ENCODE measurements around the gene KIAA0319L. TPM values are rescaled to one million over a fixed set of nuclear protein-coding genes. Genes with fewer than 3 reads are reported as not detected.

Gene KIAA0319L
- total RNA-seq, 1 donor from 2014 or later, result 58.3 TPM

DNA sequence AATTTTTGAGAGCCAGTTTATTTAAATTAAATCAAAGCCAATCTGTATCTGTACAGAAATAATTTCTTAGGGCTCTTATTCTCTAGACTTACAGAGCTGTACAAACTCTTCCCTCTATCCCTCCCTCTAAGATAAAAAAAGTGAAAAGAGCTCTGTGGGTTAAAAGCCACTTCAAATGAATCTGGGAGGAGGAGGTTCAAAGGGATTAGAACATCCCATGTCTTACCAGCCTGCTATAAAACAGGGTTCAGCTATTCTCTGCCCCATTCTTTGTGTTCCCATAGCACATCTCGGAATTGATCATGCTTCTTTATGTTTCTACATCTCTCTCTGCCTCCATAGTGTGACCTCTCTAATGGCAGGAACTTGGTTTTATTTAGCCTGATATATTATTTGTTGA is 19.4 kb downstream of the KIAA0319L start:
- Histone ChIP-seq H3K4me1 (peaks cover 20% of the 10 kb centered on the region), H3F3A (ENCODE audit: low read depth) (peaks cover 12% of the 10 kb centered on the region), H3K36me3 (no peaks in the 10 kb centered on the region), H3K79me2 (ENCODE audit: low read depth) (peaks cover 91% of the 10 kb centered on the region), H3K27ac (peak overlapping the region; percentile 16), H4K20me1 (ENCODE audit: low read depth) (peaks cover 24% of the 10 kb centered on the region), H3K27me3 (no peaks in the 10 kb centered on the region), H3K4me2 (peak overlapping the region; percentile 35), H3K4me3 (no peak overlapping the region), H2AFZ (replicated peaks) (no peak overlapping the region), H3K9ac (no peak overlapping the region), H3K9me3 (ENCODE audit: low read depth) (no peaks in the 10 kb centered on the region)
- no peak overlapping the region for H3K27ac Mint-ChIP-seq
- DNase-seq (ENCODE audit: low spot score), result no peak
- peaks cover 13% of the 10 kb centered on the region for H3K36me3 Mint-ChIP-seq
- H3K9me3 Mint-ChIP-seq, result peaks cover 2% of the 10 kb centered on the region
- H3K27me3 Mint-ChIP-seq (ENCODE audit: insufficient read depth, low read depth), result no peaks in the 10 kb centered on the region
- no peak overlapping the region for H3K4me3 Mint-ChIP-seq
- peaks cover 33% of the 10 kb centered on the region for H3K4me1 Mint-ChIP-seq
- TF ChIP-seq, protein P1, sequence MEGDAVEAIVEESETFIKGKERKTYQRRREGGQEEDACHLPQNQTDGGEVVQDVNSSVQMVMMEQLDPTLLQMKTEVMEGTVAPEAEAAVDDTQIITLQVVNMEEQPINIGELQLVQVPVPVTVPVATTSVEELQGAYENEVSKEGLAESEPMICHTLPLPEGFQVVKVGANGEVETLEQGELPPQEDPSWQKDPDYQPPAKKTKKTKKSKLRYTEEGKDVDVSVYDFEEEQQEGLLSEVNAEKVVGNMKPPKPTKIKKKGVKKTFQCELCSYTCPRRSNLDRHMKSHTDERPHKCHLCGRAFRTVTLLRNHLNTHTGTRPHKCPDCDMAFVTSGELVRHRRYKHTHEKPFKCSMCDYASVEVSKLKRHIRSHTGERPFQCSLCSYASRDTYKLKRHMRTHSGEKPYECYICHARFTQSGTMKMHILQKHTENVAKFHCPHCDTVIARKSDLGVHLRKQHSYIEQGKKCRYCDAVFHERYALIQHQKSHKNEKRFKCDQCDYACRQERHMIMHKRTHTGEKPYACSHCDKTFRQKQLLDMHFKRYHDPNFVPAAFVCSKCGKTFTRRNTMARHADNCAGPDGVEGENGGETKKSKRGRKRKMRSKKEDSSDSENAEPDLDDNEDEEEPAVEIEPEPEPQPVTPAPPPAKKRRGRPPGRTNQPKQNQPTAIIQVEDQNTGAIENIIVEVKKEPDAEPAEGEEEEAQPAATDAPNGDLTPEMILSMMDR (IDR thresholded peaks at IDR 0.05), result no peak
- TF ChIP-seq EZH2phosphoT487 (IDR thresholded peaks at IDR 0.05), result no peak
- no peak for TF ChIP-seq EZH2 (IDR thresholded peaks at IDR 0.05)

DNA sequence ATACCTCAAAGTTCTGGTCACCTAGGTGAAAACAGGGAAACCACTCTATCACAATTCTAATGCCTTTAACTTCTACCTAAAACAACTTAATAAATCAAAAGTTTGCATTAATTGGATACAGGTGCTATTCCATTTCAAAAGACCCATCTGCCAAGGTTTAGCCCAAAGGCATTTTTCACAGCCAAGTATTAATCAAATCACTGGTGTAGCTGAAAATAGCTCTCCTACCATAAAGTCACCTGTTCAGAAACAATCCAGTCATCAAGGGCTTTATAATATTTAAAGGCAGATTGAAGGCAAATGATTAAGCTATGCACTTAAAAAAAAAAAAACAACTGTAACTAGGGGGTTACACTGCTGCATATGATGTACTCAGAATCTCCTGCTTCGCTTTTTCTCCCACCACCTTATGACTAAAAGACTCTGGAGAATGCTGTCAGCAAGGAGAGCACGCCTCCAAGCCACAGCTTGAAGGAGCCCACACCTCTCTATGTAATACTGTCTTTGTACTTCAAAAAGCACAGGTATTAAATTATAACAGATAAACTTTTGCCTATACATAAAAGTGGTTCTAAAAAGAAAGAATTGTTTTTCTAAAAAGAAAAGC is 20.5 kb downstream of the KIAA0319L start:
- Histone ChIP-seq H3K27me3 (no peaks in the 10 kb centered on the region), H3K9ac (no peak overlapping the region), H3K4me2 (no peak overlapping the region), H3F3A (ENCODE audit: low read depth) (peaks cover 12% of the 10 kb centered on the region), H3K27ac (no peak overlapping the region), H3K36me3 (peaks cover 4% of the 10 kb centered on the region), H4K20me1 (ENCODE audit: low read depth) (peaks cover 24% of the 10 kb centered on the region), H3K79me2 (ENCODE audit: low read depth) (peaks cover 81% of the 10 kb centered on the region), H3K4me3 (no peak overlapping the region), H3K9me3 (ENCODE audit: low read depth) (no peaks in the 10 kb centered on the region), H3K4me1 (peaks cover 20% of the 10 kb centered on the region), H2AFZ (replicated peaks) (no peak overlapping the region)
- Mint-ChIP-seq H3K27me3 (ENCODE audit: insufficient read depth, low read depth) (no peaks in the 10 kb centered on the region), H3K4me1 (peaks cover 33% of the 10 kb centered on the region), H3K4me3 (no peak overlapping the region), H3K9me3 (peaks cover 5% of the 10 kb centered on the region), H3K27ac (no peak overlapping the region), H3K36me3 (peaks cover 22% of the 10 kb centered on the region)
- TF ChIP-seq EZH2 (IDR thresholded peaks at IDR 0.05), result no peak
- TF ChIP-seq EZH2phosphoT487 (IDR thresholded peaks at IDR 0.05), result no peak
- TF ChIP-seq, protein P1 (IDR thresholded peaks at IDR 0.05), result no peak
- DNase-seq (ENCODE audit: low spot score), result no peak

- peaks cover 14% of the 10 kb centered on the region for H3K9me3 Mint-ChIP-seq
- Histone ChIP-seq H3K9ac (no peak overlapping the region), H3K36me3 (peaks cover 6% of the 10 kb centered on the region), H3K9me3 (ENCODE audit: low read depth) (no peaks in the 10 kb centered on the region), H3F3A (ENCODE audit: low read depth) (peaks cover 12% of the 10 kb centered on the region), H3K4me1 (peaks cover 20% of the 10 kb centered on the region), H3K27me3 (no peaks in the 10 kb centered on the region), H2AFZ (replicated peaks) (no peak overlapping the region), H3K4me3 (no peak overlapping the region), H3K27ac (no peak overlapping the region), H4K20me1 (ENCODE audit: low read depth) (peaks cover 24% of the 10 kb centered on the region), H3K79me2 (ENCODE audit: low read depth) (peaks cover 69% of the 10 kb centered on the region), H3K4me2 (no peak overlapping the region)
- H3K27ac Mint-ChIP-seq, result no peak overlapping the region
- no peak for DNase-seq (ENCODE audit: low spot score)
- H3K27me3 Mint-ChIP-seq (ENCODE audit: insufficient read depth, low read depth), result no peaks in the 10 kb centered on the region
- no peak for TF ChIP-seq EZH2phosphoT487 (IDR thresholded peaks at IDR 0.05)
- TF ChIP-seq, protein P1 (IDR thresholded peaks at IDR 0.05), result no peak
- TF ChIP-seq EZH2 (IDR thresholded peaks at IDR 0.05), result no peak
- no peak overlapping the region for H3K4me3 Mint-ChIP-seq
- peaks cover 31% of the 10 kb centered on the region for H3K4me1 Mint-ChIP-seq
- H3K36me3 Mint-ChIP-seq, result peaks cover 31% of the 10 kb centered on the region
Measured at GRCh38 chr1:35535243-35535642, 22.0 kb downstream of the KIAA0319L start.

Measured in neural progenitor cell (in vitro differentiated cells).